Stimulated activated memory B cell treated with anti-CD40 and anti-IgM and Interleukin-4, amounts not matched to agents 10 μg/mL and 1 μg/mL and 100 μg/mL, for 72 hours (primary cell): Measurements from ENCODE around the gene MESP1.
"Not testable (repeated sequence)": the region's sequence is repeated elsewhere in the genome, so short reads cannot be mapped to it uniquely, and the experiment has no call there.

ENCODE experiments used
- ATAC-seq: fragments of 150-1000 bp; cut with Tn5 transposase; 2 replicates; pipeline ENCODE4 v1.10.0; 2021
- H3K27ac Mint-ChIP-seq: one replicate; pipeline ENCODE4 v1.8.0; 2022; ENCODE audit warnings: mild to moderate bottlenecking, mixed read lengths
- H3K27me3 Mint-ChIP-seq: one replicate; pipeline ENCODE4 v1.8.0; 2022; ENCODE audit warnings: mixed read lengths
- H3K36me3 Mint-ChIP-seq: one replicate; pipeline ENCODE4 v1.8.0; 2022; ENCODE audit warnings: mixed read lengths
- H3K4me1 Mint-ChIP-seq: one replicate; pipeline ENCODE4 v1.8.0; 2022; ENCODE audit warnings: mixed read lengths
- H3K4me3 Mint-ChIP-seq: one replicate; pipeline ENCODE4 v1.8.0; 2022; ENCODE audit warnings: mild to moderate bottlenecking, moderate library complexity, mixed read lengths
- H3K9me3 Mint-ChIP-seq: one replicate; pipeline ENCODE4 v1.8.0; 2022; ENCODE audit warnings: mixed read lengths

MESP1 gene

GRCh38 chr15:89784686-89784960, 33.6 kb upstream of the MESP1 start:
- Mint-ChIP-seq H3K36me3 (peaks cover 5% of the 10 kb centered on the region), H3K9me3 (peaks cover 5% of the 10 kb centered on the region), H3K4me3 (no peak overlapping the region), H3K27me3 (peaks cover 17% of the 10 kb centered on the region), H3K4me1 (peaks cover 41% of the 10 kb centered on the region), H3K27ac (no peak overlapping the region)
- ATAC-seq = no peak

- no peak for ATAC-seq
- no peak overlapping the region for H3K4me3 Mint-ChIP-seq
- peaks cover 13% of the 10 kb centered on the region for H3K27me3 Mint-ChIP-seq
- peaks cover 5% of the 10 kb centered on the region for H3K36me3 Mint-ChIP-seq
- no peak overlapping the region for H3K27ac Mint-ChIP-seq
- peaks cover 5% of the 10 kb centered on the region for H3K9me3 Mint-ChIP-seq
- H3K4me1 Mint-ChIP-seq = peaks cover 41% of the 10 kb centered on the region
Measured at GRCh38 chr15:89783861-89784685, 33.0 kb upstream of the MESP1 start.

- Mint-ChIP-seq H3K27me3 (peaks cover 13% of the 10 kb centered on the region), H3K4me3 (no peak overlapping the region), H3K9me3 (peaks cover 3% of the 10 kb centered on the region), H3K36me3 (peaks cover 4% of the 10 kb centered on the region), H3K4me1 (peaks cover 41% of the 10 kb centered on the region), H3K27ac (no peak overlapping the region)
- ATAC-seq = no peak
Measured at GRCh38 chr15:89783111-89783860, 32.2 kb upstream of the MESP1 start.

GRCh38 chr15:89782619-89782950, 31.5 kb upstream of the MESP1 start:
- Mint-ChIP-seq H3K27ac (peak overlapping the region; percentile 35), H3K27me3 (peaks cover 13% of the 10 kb centered on the region)
- not testable (repeated sequence) for ATAC-seq

GRCh38 chr15:89781891-89782618, 31.0 kb upstream of the MESP1 start:
- H3K27me3 Mint-ChIP-seq = peaks cover 13% of the 10 kb centered on the region
- H3K36me3 Mint-ChIP-seq = no peaks in the 10 kb centered on the region
- no peaks in the 10 kb centered on the region for H3K9me3 Mint-ChIP-seq
- peak overlapping the region; percentile 35 for H3K27ac Mint-ChIP-seq
- no peak overlapping the region for H3K4me3 Mint-ChIP-seq
- peaks cover 41% of the 10 kb centered on the region for H3K4me1 Mint-ChIP-seq
- ATAC-seq = peak; percentile 88

More at GRCh38 chr15:89782619-89782950, 31.5 kb upstream of the MESP1 start:
- H3K4me1 Mint-ChIP-seq = peaks cover 41% of the 10 kb centered on the region
- not testable (repeated sequence) for H3K36me3 Mint-ChIP-seq, H3K9me3 Mint-ChIP-seq
- peak overlapping the region; percentile 26 for H3K4me3 Mint-ChIP-seq

GRCh38 chr15:89781055-89781454, 30.0 kb upstream of the MESP1 start:
- no peaks in the 10 kb centered on the region for H3K9me3 Mint-ChIP-seq
- peaks cover 13% of the 10 kb centered on the region for H3K27me3 Mint-ChIP-seq
- H3K27ac Mint-ChIP-seq = peak overlapping the region; percentile 35
- peaks cover 41% of the 10 kb centered on the region for H3K4me1 Mint-ChIP-seq
- ATAC-seq = peak; percentile 63
- peak overlapping the region; percentile 1 for H3K4me3 Mint-ChIP-seq
- no peaks in the 10 kb centered on the region for H3K36me3 Mint-ChIP-seq

- peak overlapping the region; percentile 35 for H3K27ac Mint-ChIP-seq
- peak overlapping the region; percentile 1 for H3K4me3 Mint-ChIP-seq
- ATAC-seq = no peak
- peaks cover 13% of the 10 kb centered on the region for H3K27me3 Mint-ChIP-seq
- no peaks in the 10 kb centered on the region for H3K36me3 Mint-ChIP-seq
- peaks cover 41% of the 10 kb centered on the region for H3K4me1 Mint-ChIP-seq
- H3K9me3 Mint-ChIP-seq = no peaks in the 10 kb centered on the region
Measured at GRCh38 chr15:89780601-89781000, 29.6 kb upstream of the MESP1 start.

- no peak for ATAC-seq
- no peaks in the 10 kb centered on the region for H3K36me3 Mint-ChIP-seq
- H3K4me3 Mint-ChIP-seq = no peak overlapping the region
- H3K27ac Mint-ChIP-seq = no peak overlapping the region
- peaks cover 19% of the 10 kb centered on the region for H3K27me3 Mint-ChIP-seq
- no peaks in the 10 kb centered on the region for H3K9me3 Mint-ChIP-seq
- H3K4me1 Mint-ChIP-seq = peaks cover 37% of the 10 kb centered on the region
Measured at GRCh38 chr15:89778861-89779260, 27.8 kb upstream of the MESP1 start.

- ATAC-seq = no peak
- Mint-ChIP-seq H3K27ac (no peak overlapping the region), H3K36me3 (no peaks in the 10 kb centered on the region), H3K27me3 (peaks cover 21% of the 10 kb centered on the region), H3K4me3 (no peak overlapping the region), H3K4me1 (peaks cover 29% of the 10 kb centered on the region), H3K9me3 (no peaks in the 10 kb centered on the region)
Measured at GRCh38 chr15:89777782-89778380, 26.8 kb upstream of the MESP1 start.

GRCh38 chr15:89777073-89777751, 26.2 kb upstream of the MESP1 start:
- Mint-ChIP-seq H3K27me3 (peaks cover 21% of the 10 kb centered on the region), H3K4me1 (peaks cover 23% of the 10 kb centered on the region), H3K27ac (no peak overlapping the region), H3K4me3 (peak overlapping the region; percentile 58), H3K9me3 (no peaks in the 10 kb centered on the region), H3K36me3 (no peaks in the 10 kb centered on the region)
- no peak for ATAC-seq

GRCh38 chr15:89776274-89777072, 25.4 kb upstream of the MESP1 start, which contains the start of gene MESP2:
Gene MESP2 (plus strand): TSS chr15:89776332. CDS start chr15:89776358, 26 bp downstream.
- Mint-ChIP-seq H3K4me3 (peak within 1 kb of the TSS; percentile 72), H3K4me1 (peaks cover 15% of the 10 kb centered on the region), H3K36me3 (no peaks in the 10 kb centered on the region), H3K27ac (no peak within 1 kb of the TSS), H3K9me3 (no peaks in the 10 kb centered on the region), H3K27me3 (peaks cover 21% of the 10 kb centered on the region)
- ATAC-seq = peak; percentile 67

GRCh38 chr15:89775815-89776214, 24.8 kb upstream of the MESP1 start:
- H3K4me1 Mint-ChIP-seq = peaks cover 9% of the 10 kb centered on the region
- H3K36me3 Mint-ChIP-seq = no peaks in the 10 kb centered on the region
- H3K27ac Mint-ChIP-seq = no peak overlapping the region
- no peaks in the 10 kb centered on the region for H3K9me3 Mint-ChIP-seq
- no peak for ATAC-seq
- H3K27me3 Mint-ChIP-seq = peaks cover 21% of the 10 kb centered on the region
- H3K4me3 Mint-ChIP-seq = no peak overlapping the region

GRCh38 chr15:89774492-89774891, 23.4 kb upstream of the MESP1 start:
- no peak for ATAC-seq
- no peaks in the 10 kb centered on the region for H3K36me3 Mint-ChIP-seq
- no peak overlapping the region for H3K27ac Mint-ChIP-seq
- H3K4me3 Mint-ChIP-seq = no peak overlapping the region
- no peaks in the 10 kb centered on the region for H3K9me3 Mint-ChIP-seq
- no peaks in the 10 kb centered on the region for H3K4me1 Mint-ChIP-seq
- peaks cover 21% of the 10 kb centered on the region for H3K27me3 Mint-ChIP-seq

GRCh38 chr15:89772932-89773583, 22.0 kb upstream of the MESP1 start:
- ATAC-seq = no peak
- Mint-ChIP-seq H3K4me3 (no peak overlapping the region), H3K36me3 (no peaks in the 10 kb centered on the region), H3K27ac (no peak overlapping the region), H3K4me1 (no peaks in the 10 kb centered on the region), H3K27me3 (peaks cover 12% of the 10 kb centered on the region), H3K9me3 (no peaks in the 10 kb centered on the region)
